WI38 (cell line): ENCODE measurements around the gene AURKA.
A peak's percentile ranks its signal among the peaks of the same experiment; 100 is the strongest.

Source experiments
- H3K4me3 ChIP-seq: 2 replicates; pipeline ENCODE4 v1.5.1; 2011; ENCODE audit warnings: low read depth, mild to moderate bottlenecking, control low read depth, low read length
- CTCF ChIP-seq: IDR thresholded peaks from 2 replicates; pipeline ENCODE4 v1.5.1; 2012; ENCODE audit warnings: low read depth, mild to moderate bottlenecking, control low read depth, low read length

AURKA gene

GRCh38 chr20:56433221-56433879 is 41.3 kb upstream of the AURKA start:
- no peak for TF ChIP-seq CTCF
- no peak overlapping the region for H3K4me3 ChIP-seq

- no peak for TF ChIP-seq CTCF
- no peak overlapping the region for H3K4me3 ChIP-seq
Measured at GRCh38 chr20:56431471-56431870, 39.5 kb upstream of the AURKA start.

- no peak overlapping the region for H3K4me3 ChIP-seq
- no peak for TF ChIP-seq CTCF
Measured at GRCh38 chr20:56430957-56431356, 38.9 kb upstream of the AURKA start.

GRCh38 chr20:56430461-56430860 is 38.4 kb upstream of the AURKA start:
- H3K4me3 ChIP-seq: no peak overlapping the region
- no peak for TF ChIP-seq CTCF

GRCh38 chr20:56429941-56430340 is 37.9 kb upstream of the AURKA start:
- 0 out of 2 replicates have a peak overlapping the region, but pooled peaks have one; percentile 4 for H3K4me3 ChIP-seq
- TF ChIP-seq CTCF: no peak

- H3K4me3 ChIP-seq: 0 out of 2 replicates have a peak overlapping the region, but pooled peaks have one; percentile 9
- no peak for TF ChIP-seq CTCF
Measured at GRCh38 chr20:56429502-56429901, 37.5 kb upstream of the AURKA start.

GRCh38 chr20:56428881-56429280 is 36.9 kb upstream of the AURKA start:
- no peak overlapping the region for H3K4me3 ChIP-seq
- TF ChIP-seq CTCF: no peak
